Esophagus squamous epithelium (tissue), 5 donors: Measurements from ENCODE around the gene ZNF599. TPM values are rescaled to one million over a fixed set of nuclear protein-coding genes. Genes with fewer than 3 reads are reported as not detected.

Source experiments
- DNase-seq: peaks from one replicate; lab custom pipeline; 2025; lab: John Stamatoyannopoulos, UW
- H3K27ac ChIP-seq, 4 donors: fragments of 200-600 bp; sonication (generic); one replicate each; pipeline ENCODE4 v1.5.1; 2016 to 2019; ENCODE audit warnings: mild to moderate bottlenecking in 1 of 4
- H3K27me3 ChIP-seq, 4 donors: fragments of 200-600 bp; sonication (generic); 1 replicate in 3 of 4; 2 replicates in 1 of 4; pipeline versions ENCODE4 v1.5.1 to v1.6.0; 2017 to 2021; ENCODE audit warnings: antibody characterized with exemption in 1 of 4
- H3K36me3 ChIP-seq, 3 donors: fragments of 200-600 bp; sonication (generic); one replicate each; pipeline ENCODE4 v1.5.1; 2016 to 2019
- H3K4me1 ChIP-seq, 3 donors: fragments of 200-600 bp; sonication (generic); one replicate each; pipeline ENCODE4 v1.5.1; 2017 to 2019
- H3K4me3 ChIP-seq, 4 donors: fragments of 200-600 bp; sonication (generic); 1 replicate in 3 of 4; 2 replicates in 1 of 4; pipeline ENCODE4 v1.5.1; 2016 to 2019; ENCODE audit warnings: mild to moderate bottlenecking in 2 of 4, moderate library complexity in 1 of 4
- H3K9me3 ChIP-seq, 3 donors: fragments of 200-600 bp; sonication (generic); one replicate each; pipeline ENCODE4 v1.5.1; 2016 to 2019
- CTCF ChIP-seq, 6 experiments: fragments of 450-650 bp in 4 of 6; fragments of 200-600 bp in 2 of 6; sonication (generic) in 2 of 6; IDR thresholded peaks; one replicate each; pipeline ENCODE4 v1.5.1; 2016 to 2019; ENCODE audit warnings: antibody characterized with exemption in 6 of 6, mild to moderate bottlenecking in 4 of 6, moderate library complexity in 4 of 6
- POLR2A ChIP-seq, 4 donors: fragments of 450-650 bp; IDR thresholded peaks; one replicate each; pipeline ENCODE4 v1.6.1; 2017; ENCODE audit warnings: antibody characterized with exemption in 4 of 4, mild to moderate bottlenecking in 4 of 4, moderate library complexity in 3 of 4
- WGBS, 2 donors: methylation state at CpG; one replicate each; pipeline ENCODE4 v1.1.5; 2018; 5-methylcytosine and 5-hydroxymethylcytosine counted together
- intact Hi-C: fragments of 100-400 bp; cut with DNase I; formaldehyde crosslinking; loops from one replicate; pipeline ENCODE4 v1.15.0; 2022
- total RNA-seq, 4 donors: library from RNA; depleted of rRNA; stranded (reverse); fragments of >200 nt; gene quantifications; one replicate each; pipeline ENCODE4 v1.1.0, GENCODE V29; 2016
- donor health status: DM: yes; HTN: yes; CAD: no.

The ZNF599 gene
- total RNA-seq, 4 donors from 2014 or later = 1.9 to 6.1 (median 2.6) TPM

GRCh38 chr19:34732612-34733211, 40.3 kb downstream of the ZNF599 start:
- Histone ChIP-seq H3K4me1 (peaks cover 14 to 35% (median 18%) of the 10 kb centered on the region in 3 donors), H3K27me3 (no peaks in the 10 kb centered on the region), H3K9me3 (peaks cover 0 to 13% (median 7%) of the 10 kb centered on the region in 3 donors), H3K27ac (peak overlapping the region in 3 of 4 donors; percentile 96 to 98 (median 98)), H3K4me3 (peak overlapping the region; percentile 72 to 90 (median 86)), H3K36me3 (peaks cover 0 to 24% (median under 1%) of the 10 kb centered on the region in 3 donors)
- no peak for DNase-seq
- intact Hi-C loops = no loop called here
- 54 to 55% methylated on average over 2 to 4 of the region's 15 CpGs for WGBS, 2 donors
- TF ChIP-seq CTCF (IDR thresholded peaks at IDR 0.05) (no peak), POLR2A (IDR thresholded peaks at IDR 0.05) (no peak)

GRCh38 chr19:34731964-34732363, 41.1 kb downstream of the ZNF599 start:
- H3K27me3 ChIP-seq = no peaks in the 10 kb centered on the region
- H3K4me1 ChIP-seq = peaks cover 14 to 35% (median 18%) of the 10 kb centered on the region in 3 donors
- intact Hi-C loops = no loop called here
- TF ChIP-seq CTCF (IDR thresholded peaks at IDR 0.05) = no peak
- TF ChIP-seq POLR2A (IDR thresholded peaks at IDR 0.05) = no peak
- H3K4me3 ChIP-seq = no peak overlapping the region
- H3K9me3 ChIP-seq = peaks cover 0 to 6% (median under 1%) of the 10 kb centered on the region in 3 donors
- no peak for DNase-seq
- H3K36me3 ChIP-seq = peaks cover 0 to 16% (median 0%) of the 10 kb centered on the region in 3 donors
- no peak overlapping the region for H3K27ac ChIP-seq
- 84 to 90% methylated on average over 4 to 5 of the region's 7 CpGs for WGBS, 2 donors

- no peaks in the 10 kb centered on the region for H3K9me3 ChIP-seq
- H3K4me3 ChIP-seq = no peak overlapping the region
- peaks cover 0 to 9% (median 0%) of the 10 kb centered on the region in 3 donors for H3K36me3 ChIP-seq
- no peak for TF ChIP-seq CTCF (IDR thresholded peaks at IDR 0.05)
- peaks cover 14 to 30% (median 18%) of the 10 kb centered on the region in 3 donors for H3K4me1 ChIP-seq
- peaks cover 0 to 2% (median 0%) of the 10 kb centered on the region in 4 donors for H3K27me3 ChIP-seq
- WGBS, 2 donors = 87 to 90% methylated on average over 6 to 7 of the region's 11 CpGs
- no peak overlapping the region for H3K27ac ChIP-seq
- no peak for DNase-seq
- intact Hi-C loops = no loop called here
Measured at GRCh38 chr19:34731019-34731829, 41.8 kb downstream of the ZNF599 start.

- Histone ChIP-seq H3K36me3 (no peaks in the 10 kb centered on the region), H3K4me3 (no peak overlapping the region), H3K27ac (no peak overlapping the region), H3K4me1 (no peaks in the 10 kb centered on the region), H3K27me3 (peaks cover 0 to 19% (median 0%) of the 10 kb centered on the region in 4 donors), H3K9me3 (no peaks in the 10 kb centered on the region)
- DNase-seq = no peak
- 26 to 39% methylated on average over 4 to 6 of the region's 6 CpGs for WGBS, 2 donors
- TF ChIP-seq CTCF (IDR thresholded peaks at IDR 0.05) = no peak
- no peak for TF ChIP-seq POLR2A (IDR thresholded peaks at IDR 0.05)
- intact Hi-C loops = no loop called here
Measured at GRCh38 chr19:34725400-34725799, 47.6 kb downstream of the ZNF599 start.

- no peak for DNase-seq
- no peaks in the 10 kb centered on the region for H3K4me1 ChIP-seq
- no peak overlapping the region for H3K4me3 ChIP-seq
- H3K9me3 ChIP-seq = no peaks in the 10 kb centered on the region
- intact Hi-C loops = no loop called here
- no peak overlapping the region for H3K27ac ChIP-seq
- H3K27me3 ChIP-seq = peaks cover 0 to 19% (median 0%) of the 10 kb centered on the region in 4 donors
- 52 to 66% methylated on average over 3 to 9 of the region's 11 CpGs for whole genome bisulfite sequencing, 2 donors
- no peaks in the 10 kb centered on the region for H3K36me3 ChIP-seq
- TF ChIP-seq CTCF (IDR thresholded peaks at IDR 0.05) (no peak), POLR2A (IDR thresholded peaks at IDR 0.05) (no peak)
Measured at GRCh38 chr19:34722353-34722752, 50.7 kb downstream of the ZNF599 start.
